Gastroesophageal sphincter (tissue), 4 donors: ENCODE data around the gene FOCAD. TPM values are rescaled to one million over a fixed set of nuclear protein-coding genes. Genes with fewer than 3 reads are reported as not detected.
A peak's percentile ranks its signal among the peaks of the same experiment; 100 is the strongest.

Source experiments
- ATAC-seq: fragments of 150-250 bp; one replicate; pipeline ENCODE4 v1.9.1; 2016; ENCODE audit warnings: mild to moderate bottlenecking, moderate library complexity
- H3K27ac ChIP-seq, 4 donors: fragments of 200-600 bp; sonication (generic) in 3 of 4; 1 replicate in 3 of 4; 2 replicates in 1 of 4; pipeline ENCODE4 v1.5.1; 2016 to 2019
- H3K27me3 ChIP-seq: fragments of 200-600 bp; sonication (generic); one replicate; pipeline ENCODE4 v1.5.1; 2019
- H3K36me3 ChIP-seq, 2 donors: fragments of 200-600 bp; sonication (generic); one replicate each; pipeline ENCODE4 v1.5.1; 2019; ENCODE audit warnings: control low read depth in 1 of 2
- H3K4me1 ChIP-seq, 3 donors: fragments of 200-600 bp; sonication (generic); 1 replicate in 2 of 3; 2 replicates in 1 of 3; pipeline ENCODE4 v1.5.1; 2016 to 2019; ENCODE audit warnings: control low read depth in 2 of 3
- H3K4me3 ChIP-seq, 2 donors: fragments of 200-600 bp; sonication (generic); one replicate each; pipeline ENCODE4 v1.5.1; 2019; ENCODE audit warnings: mild to moderate bottlenecking in 1 of 2, moderate library complexity in 1 of 2
- H3K9me3 ChIP-seq, 3 donors: fragments of 200-600 bp; sonication (generic); one replicate each; pipeline ENCODE4 v1.5.1; 2017 to 2019; ENCODE audit warnings: control low read depth in 2 of 3
- CTCF ChIP-seq, 4 experiments: fragments of 200-600 bp in 2 of 4; fragments of 450-650 bp in 2 of 4; sonication (generic) in 1 of 4; IDR thresholded peaks; one replicate each; pipeline ENCODE4 v1.5.1; 2017 to 2019; ENCODE audit warnings: antibody characterized with exemption in 4 of 4, mild to moderate bottlenecking in 2 of 4, moderate library complexity in 2 of 4
- EP300 ChIP-seq: sonication (generic); formaldehyde crosslinking; IDR thresholded peaks from one replicate; pipeline ENCODE4 v1.6.1; 2017; ENCODE audit warnings: antibody characterized with exemption, mild to moderate bottlenecking
- POLR2A ChIP-seq, 2 donors: fragments of 450-650 bp; IDR thresholded peaks; one replicate each; pipeline ENCODE4 v1.6.1; 2017; ENCODE audit warnings: antibody characterized with exemption in 2 of 2, mild to moderate bottlenecking in 2 of 2, moderate library complexity in 1 of 2
- POLR2AphosphoS5 ChIP-seq: sonication (generic); formaldehyde crosslinking; IDR thresholded peaks from one replicate; pipeline ENCODE4 v1.6.1; 2017; ENCODE audit warnings: antibody characterized with exemption
- WGBS, 2 donors: methylation state at CpG; one replicate each; pipeline ENCODE4 v1.1.5; 2018; ENCODE audit warnings: low coverage in 1 of 2; 5-methylcytosine and 5-hydroxymethylcytosine counted together
- total RNA-seq, 4 donors: library from RNA; depleted of rRNA; stranded (reverse); fragments of >200 nt; gene quantifications; one replicate each; pipeline ENCODE4 v1.1.0, GENCODE V29; 2016

The FOCAD gene
- total RNA-seq, 4 donors from 2014 or later = 23.0 to 35.9 (median 30.4) TPM

- Histone ChIP-seq H3K9me3 (no peaks in the 10 kb centered on the region), H3K36me3 (peaks cover 0 to 17% of the 10 kb centered on the region in 2 donors), H3K4me1 (peaks cover 0 to 32% (median 10%) of the 10 kb centered on the region in 3 donors), H3K27me3 (no peaks in the 10 kb centered on the region), H3K4me3 (no peak overlapping the region), H3K27ac (peak overlapping the region in 2 of 4 donors; percentile 2 to 55)
- TF ChIP-seq POLR2A (IDR thresholded peaks at IDR 0.05) (no peak), CTCF (IDR thresholded peaks at IDR 0.05) (no peak), POLR2AphosphoS5 (no peak), EP300 (no peak)
- 24 to 30% methylated on average over 5 of the region's 5 CpGs for WGBS, 2 donors
- ATAC-seq = no peak
These were observed 331.2 kb downstream of the FOCAD start for GRCh38 chr9:21015129-21015815.

- no peaks in the 10 kb centered on the region for H3K27me3 ChIP-seq
- peak overlapping the region in 1 of 4 donors; percentile 55 for H3K27ac ChIP-seq
- H3K4me3 ChIP-seq = no peak overlapping the region
- peaks cover 0 to 34% (median 10%) of the 10 kb centered on the region in 3 donors for H3K4me1 ChIP-seq
- H3K9me3 ChIP-seq = no peaks in the 10 kb centered on the region
- TF ChIP-seq POLR2A (IDR thresholded peaks at IDR 0.05) (no peak), EP300 (no peak), CTCF (IDR thresholded peaks at IDR 0.05) (no peak), POLR2AphosphoS5 (no peak)
- ATAC-seq = no peak
- H3K36me3 ChIP-seq = peaks cover 0 to 10% of the 10 kb centered on the region in 2 donors
These were observed 331.9 kb downstream of the FOCAD start for GRCh38 chr9:21015995-21016394.

DNA sequence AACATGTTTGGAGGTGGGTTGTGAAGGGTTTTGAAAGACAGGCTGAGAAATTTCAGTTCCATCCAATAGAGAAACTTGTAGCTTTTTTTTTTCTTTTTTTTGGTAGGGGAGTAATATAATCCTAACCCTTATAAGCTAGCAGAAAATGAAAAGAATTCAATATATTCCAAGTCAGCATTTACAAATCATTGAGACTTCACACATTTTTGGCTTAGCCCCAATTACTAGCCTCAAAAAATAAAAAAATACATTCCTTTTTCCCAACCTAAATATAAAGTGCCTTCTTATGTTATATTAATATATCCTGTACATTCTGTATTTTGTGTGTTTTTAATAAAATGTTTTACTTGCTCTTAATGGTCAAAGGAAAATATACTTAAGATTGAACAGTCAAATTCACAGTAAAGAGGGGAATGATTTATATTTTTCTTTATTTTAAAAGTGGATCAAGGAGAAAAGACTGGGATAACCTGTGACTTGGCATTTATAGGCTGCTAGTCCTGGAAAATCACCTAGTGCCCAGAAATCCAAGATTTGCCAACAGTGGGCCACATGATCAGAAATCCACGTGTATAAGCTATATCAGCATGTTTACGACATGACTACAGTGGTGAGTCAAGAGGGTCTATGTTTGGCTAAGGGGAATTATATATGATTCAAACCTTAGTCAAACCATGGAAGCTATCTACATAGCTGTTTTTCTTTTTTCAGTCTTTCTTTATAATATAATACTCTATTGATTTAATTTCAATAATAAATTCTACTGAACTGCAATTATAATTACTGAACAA is 332.8 kb downstream of the FOCAD start:
- WGBS, 2 donors = 60 to 62% methylated on average over 2 of the region's 2 CpGs
- no peak overlapping the region for H3K4me3 ChIP-seq
- ATAC-seq = no peak
- no peaks in the 10 kb centered on the region for H3K27me3 ChIP-seq
- no peaks in the 10 kb centered on the region for H3K9me3 ChIP-seq
- H3K4me1 ChIP-seq = peaks cover 0 to 34% (median 10%) of the 10 kb centered on the region in 3 donors
- peaks cover 0 to 6% of the 10 kb centered on the region in 2 donors for H3K36me3 ChIP-seq
- TF ChIP-seq CTCF (IDR thresholded peaks at IDR 0.05) (no peak), POLR2AphosphoS5 (no peak), EP300 (no peak), POLR2A (IDR thresholded peaks at IDR 0.05) (no peak)
- peak overlapping the region in 1 of 4 donors; percentile 55 for H3K27ac ChIP-seq

- H3K4me3 ChIP-seq = no peak overlapping the region
- WGBS, 2 donors = 89 to 100% methylated on average over 2 of the region's 2 CpGs
- no peak overlapping the region for H3K27ac ChIP-seq
- no peaks in the 10 kb centered on the region for H3K9me3 ChIP-seq
- H3K36me3 ChIP-seq = peaks cover 0 to 6% of the 10 kb centered on the region in 2 donors
- no peaks in the 10 kb centered on the region for H3K27me3 ChIP-seq
- TF ChIP-seq POLR2A (IDR thresholded peaks at IDR 0.05) (no peak), EP300 (no peak), CTCF (IDR thresholded peaks at IDR 0.05) (no peak), POLR2AphosphoS5 (no peak)
- no peak for ATAC-seq
- peaks cover 0 to 34% (median 10%) of the 10 kb centered on the region in 3 donors for H3K4me1 ChIP-seq
These were observed 334.1 kb downstream of the FOCAD start for GRCh38 chr9:21018177-21018576.
